HCT116 (cell line): ENCODE results near the gene NAV3. TPM values are rescaled to one million over a fixed set of nuclear protein-coding genes. Genes with fewer than 3 reads are reported as not detected.

ENCODE experiments used
- ATAC-seq: fragments of 200-7000 bp; cut with Tn5 transposase; 2 replicates; pipeline ENCODE4 v1.9.1; 2020; ENCODE audit warnings: mild to moderate bottlenecking, moderate library complexity
- BruUV-seq: library from RNA; stranded (reverse); fragments of 400-500 nt; replicated peaks from 2 replicates; lab custom pipeline; 2021; lab: Mats Ljungman, UMichigan
- CTCF ChIA-PET: fragments of 300-600 bp; sonication (Branson Sonifier 250); formaldehyde crosslinking; loops from one replicate; lab custom pipeline; 2021; ENCODE audit warnings: antibody characterized with exemption; lab: Charles Lee
- POLR2A ChIA-PET: fragments of 300-600, 350-600 bp; sonication (Branson Sonifier 250); formaldehyde crosslinking; loops from one replicate; lab custom pipeline; 2021; ENCODE audit warnings: antibody characterized with exemption; lab: Charles Lee
- RAD21 ChIA-PET, 2 experiments: fragments of 300-600 bp; sonication (Branson Sonifier 250); formaldehyde crosslinking; loops; one replicate each; lab custom pipeline; 2023; ENCODE audit warnings: low total read pairs in 2 of 2; ENCODE audit not compliant: uncharacterized antibody in 2 of 2, unreplicated experiment in 2 of 2, low non-redundant PET in 1 of 2; lab: Charles Lee
- DNase-seq: peaks from one replicate; pipeline ENCODE4 v3.0.0-alpha.2; 2010; ENCODE audit warnings: low read depth, low spot score
- H2AFZ ChIP-seq: fragments of 200-600 bp; shearing (Covaris generic), sonication (generic); 2 replicates; pipeline ENCODE4 v1.6.1; 2017; ENCODE audit warnings: low read depth, mixed run types, mixed read lengths, antibody characterized with exemption, low read length; ENCODE audit not compliant: poor library complexity, severe bottlenecking
- H3K27ac ChIP-seq: 2 replicates; pipeline ENCODE4 v1.5.1; 2012; ENCODE audit warnings: low read depth, low read length
- H3K27me3 ChIP-seq: fragments of 200-600 bp; sonication (generic); 2 replicates; pipeline ENCODE4 v1.6.1; 2016; ENCODE audit warnings: mixed run types, low read length, mixed read lengths; ENCODE audit not compliant: insufficient read depth
- H3K36me3 ChIP-seq, 2 experiments: fragments of 200-500 bp in 1 of 2; fragments of 200-600 bp in 1 of 2; sonication (Bioruptor generic) in 1 of 2; sonication (generic) in 1 of 2; 2 replicates each; pipeline versions ENCODE4 v1.5.1 to v1.6.1; 2014 to 2016; ENCODE audit warnings: low read length in 2 of 2, inconsistent platforms in 1 of 2, mixed read lengths in 1 of 2, mixed run types in 1 of 2; ENCODE audit not compliant: insufficient read depth in 2 of 2, control insufficient read depth in 1 of 2
- H3K4me1 ChIP-seq, 2 experiments: fragments of 200-600 bp in 1 of 2; sonication (generic) in 1 of 2; 2 replicates each; pipeline versions ENCODE4 v1.5.1 to v1.6.1; 2012 to 2017; ENCODE audit warnings: low read length in 2 of 2, inconsistent platforms in 1 of 2, mild to moderate bottlenecking in 1 of 2, mixed read lengths in 1 of 2, mixed run types in 1 of 2, moderate library complexity in 1 of 2; ENCODE audit not compliant: insufficient read depth in 2 of 2, control insufficient read depth in 1 of 2
- H3K4me2 ChIP-seq: fragments of 200-600 bp; sonication (generic); 2 replicates; pipeline ENCODE4 v1.6.1; 2017; ENCODE audit warnings: mixed run types, low read length, mixed read lengths
- H3K4me3 ChIP-seq, 2 experiments: fragments of 200-600 bp in 1 of 2; sonication (generic) in 1 of 2; replicated peaks in 1 of 2; 2 replicates each; pipeline ENCODE4 v1.5.1; 2011 to 2016; ENCODE audit warnings: low read length in 2 of 2, control low read depth in 1 of 2, low read depth in 1 of 2, mild to moderate bottlenecking in 1 of 2, mixed read lengths in 1 of 2, mixed run types in 1 of 2
- H3K79me2 ChIP-seq: fragments of 200-600 bp; sonication (generic); 2 replicates; pipeline ENCODE4 v1.6.1; 2017; ENCODE audit warnings: mild to moderate bottlenecking, mixed run types, low read length, moderate library complexity, mixed read lengths; ENCODE audit not compliant: insufficient read depth
- H3K9ac ChIP-seq: fragments of 200-600 bp; sonication (generic); 2 replicates; pipeline ENCODE4 v1.6.1; 2016; ENCODE audit warnings: low read length, mixed read lengths
- H3K9me2 ChIP-seq: fragments of 200-600 bp; sonication (generic), shearing (Covaris generic); 2 replicates; pipeline ENCODE4 v1.6.1; 2017; ENCODE audit warnings: mixed run types, mild to moderate bottlenecking, moderate library complexity; ENCODE audit not compliant: insufficient read depth
- H3K9me3 ChIP-seq, 2 experiments: fragments of 200-500 bp in 1 of 2; fragments of 200-600 bp in 1 of 2; sonication (Bioruptor generic) in 1 of 2; sonication (generic) in 1 of 2; 2 replicates each; pipeline ENCODE4 v1.6.1; 2014 to 2017; ENCODE audit warnings: low read length in 2 of 2, mixed read lengths in 2 of 2, inconsistent platforms in 1 of 2, low read depth in 1 of 2, mild to moderate bottlenecking in 1 of 2, mixed run types in 1 of 2, moderate library complexity in 1 of 2; ENCODE audit not compliant: control insufficient read depth in 1 of 2, insufficient read depth in 1 of 2
- H4K20me1 ChIP-seq: fragments of 200-600 bp; sonication (generic), shearing (Covaris generic); 2 replicates; pipeline ENCODE4 v1.6.1; 2017; ENCODE audit warnings: mixed run types, mild to moderate bottlenecking, moderate library complexity; ENCODE audit not compliant: insufficient read depth
- CBX3 ChIP-seq: IDR thresholded peaks from 2 replicates; pipeline ENCODE4 v1.6.1; 2012; ENCODE audit warnings: low read depth
- CEBPB ChIP-seq: IDR thresholded peaks from 2 replicates; pipeline ENCODE4 v1.6.1; 2012; ENCODE audit warnings: low read depth
- ELF1 ChIP-seq: IDR thresholded peaks from 2 replicates; pipeline ENCODE4 v1.6.1; 2012; ENCODE audit warnings: low read depth, borderline replicate concordance
- EZH2 ChIP-seq: fragments of 200-600 bp; sonication (generic); IDR thresholded peaks from 2 replicates; pipeline ENCODE4 v1.6.1; 2017; ENCODE audit warnings: antibody characterized with exemption, mixed run types
- EZH2phosphoT487 ChIP-seq: fragments of 200-600 bp; IDR thresholded peaks from 2 replicates; pipeline ENCODE4 v1.6.1; 2018; ENCODE audit warnings: antibody characterized with exemption, borderline replicate concordance
- FOSL1 ChIP-seq: IDR thresholded peaks from 2 replicates; pipeline ENCODE4 v1.6.1; 2012; ENCODE audit warnings: low read depth
- JUND ChIP-seq: IDR thresholded peaks from 2 replicates; pipeline ENCODE4 v1.6.1; 2012
- POLR2A ChIP-seq: IDR thresholded peaks from 2 replicates; pipeline ENCODE4 v1.7.0; 2011; ENCODE audit warnings: borderline replicate concordance; ENCODE audit not compliant: insufficient read depth, insufficient read length; ENCODE audit errors: extremely low read depth
- POLR2AphosphoS5 ChIP-seq: IDR thresholded peaks from 2 replicates; pipeline ENCODE4 v1.6.1; 2011; ENCODE audit warnings: mild to moderate bottlenecking, low read depth, low read length, moderate library complexity
- RAD21 ChIP-seq: IDR thresholded peaks from 2 replicates; pipeline ENCODE4 v1.6.1; 2012; ENCODE audit warnings: low read depth, mild to moderate bottlenecking
- SIN3A ChIP-seq: IDR thresholded peaks from 2 replicates; pipeline ENCODE4 v1.6.1; 2012; ENCODE audit warnings: low read depth
- SP1 ChIP-seq: IDR thresholded peaks from 2 replicates; pipeline ENCODE4 v1.6.1; 2012; ENCODE audit warnings: low read depth
- TCF7L2 ChIP-seq: IDR thresholded peaks from 2 replicates; pipeline ENCODE4 v1.7.0; 2011; ENCODE audit warnings: borderline replicate concordance, inconsistent platforms; ENCODE audit not compliant: insufficient read depth, insufficient read length; ENCODE audit errors: extremely low read depth
- YY1 ChIP-seq: IDR thresholded peaks from 2 replicates; pipeline ENCODE4 v1.6.1; 2011; ENCODE audit warnings: low read length, low read depth, moderate library complexity, mild to moderate bottlenecking; ENCODE audit not compliant: insufficient replicate concordance; ENCODE audit errors: extremely low read depth
- ZFX ChIP-seq: fragments of 450-650 bp; IDR thresholded peaks from 2 replicates; pipeline ENCODE4 v1.6.1; 2017
- ZNF274 ChIP-seq: fragments of 200-500 bp; sonication (Bioruptor generic); IDR thresholded peaks from 2 replicates; pipeline ENCODE4 v1.6.1; 2014; ENCODE audit warnings: mild to moderate bottlenecking, low read depth, low read length, inconsistent platforms
- intact Hi-C: fragments of 100-400 bp; cut with micrococcal nuclease; formaldehyde crosslinking; loops from 2 replicates; pipeline ENCODE4 v1.10.0; 2022
- total RNA-seq: library from RNA; stranded (reverse); gene quantifications from one replicate; pipeline ENCODE4 v1.2.1, GENCODE V29; 2021; ENCODE audit not compliant: unreplicated experiment
- TF ChIP-seq, protein P1 (sequence below): IDR thresholded peaks from 2 replicates; pipeline ENCODE4 v1.6.1; 2012
- TF ChIP-seq, protein P2 (sequence below): IDR thresholded peaks from 2 replicates; pipeline ENCODE4 v1.6.1; 2012
- TF ChIP-seq, protein P3 (sequence below): IDR thresholded peaks from 2 replicates; pipeline ENCODE4 v1.6.1; 2011; ENCODE audit warnings: mild to moderate bottlenecking, low read length, moderate library complexity; ENCODE audit not compliant: insufficient replicate concordance; ENCODE audit errors: extremely low read depth
- TF ChIP-seq, protein P4 (sequence below), 3 experiments: fragments of 200-600 bp in 1 of 3; sonication (generic) in 1 of 3; IDR thresholded peaks in 2 of 3; conservative IDR thresholded peaks in 1 of 3; 2 replicates each; pipeline ENCODE4 v1.5.1; 2012 to 2017; ENCODE audit warnings: low read depth in 2 of 3, low read length in 2 of 3, antibody characterized with exemption in 1 of 3, borderline replicate concordance in 1 of 3, control low read depth in 1 of 3, mild to moderate bottlenecking in 1 of 3, mixed read lengths in 1 of 3, mixed run types in 1 of 3, moderate library complexity in 1 of 3; ENCODE audit not compliant: insufficient read depth in 1 of 3

The NAV3 gene
- total RNA-seq, 1 experiment from 2014 or later = 7.8 TPM

DNA sequence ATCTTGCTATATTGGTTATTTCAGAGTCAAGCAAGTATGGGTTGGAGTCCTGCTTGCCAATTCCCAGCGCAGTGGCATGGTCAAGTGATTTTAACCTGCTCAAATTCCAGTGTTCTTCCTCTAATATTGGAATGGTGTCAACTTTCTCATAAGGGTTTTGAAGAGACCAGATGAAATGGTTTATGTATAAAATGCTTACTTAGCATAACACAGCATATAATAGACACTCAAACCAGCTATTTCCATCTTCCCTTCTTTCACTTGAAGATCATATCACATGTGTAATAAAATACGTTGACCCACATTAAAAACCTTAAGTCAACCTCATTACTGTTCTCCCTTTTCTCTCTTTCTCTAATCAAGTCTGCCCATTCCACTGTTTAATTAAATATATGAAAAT is 144.0 kb downstream of the NAV3 start:
- Histone ChIP-seq H3K9me2 (no peaks in the 10 kb centered on the region), H3K27me3 (no peaks in the 10 kb centered on the region), H4K20me1 (no peaks in the 10 kb centered on the region), H3K4me1 (no peaks in the 10 kb centered on the region), H3K9ac (no peak overlapping the region), H3K36me3 (no peaks in the 10 kb centered on the region), H3K79me2 (no peaks in the 10 kb centered on the region), H3K27ac (no peak overlapping the region), H3K4me3 (no peak overlapping the region), H2AFZ (no peak overlapping the region), H3K4me2 (no peak overlapping the region), H3K9me3 (no peaks in the 10 kb centered on the region)
- TF ChIP-seq EZH2phosphoT487 = no peak
- no peak for TF ChIP-seq YY1
- TF ChIP-seq, protein P1, sequence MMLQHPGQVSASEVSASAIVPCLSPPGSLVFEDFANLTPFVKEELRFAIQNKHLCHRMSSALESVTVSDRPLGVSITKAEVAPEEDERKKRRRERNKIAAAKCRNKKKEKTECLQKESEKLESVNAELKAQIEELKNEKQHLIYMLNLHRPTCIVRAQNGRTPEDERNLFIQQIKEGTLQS = no peak
- TF ChIP-seq ZNF274 = no peak
- TF ChIP-seq RAD21 = no peak
- no peak for TF ChIP-seq EZH2
- TF ChIP-seq POLR2A = no peak
- TF ChIP-seq CBX3 = no peak
- TF ChIP-seq, protein P2, sequence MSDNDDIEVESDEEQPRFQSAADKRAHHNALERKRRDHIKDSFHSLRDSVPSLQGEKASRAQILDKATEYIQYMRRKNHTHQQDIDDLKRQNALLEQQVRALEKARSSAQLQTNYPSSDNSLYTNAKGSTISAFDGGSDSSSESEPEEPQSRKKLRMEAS = no peak
- TF ChIP-seq POLR2AphosphoS5 = no peak
- no peak for TF ChIP-seq TCF7L2
- no peak for TF ChIP-seq FOSL1
- TF ChIP-seq ELF1 = no peak
- no peak for TF ChIP-seq ZFX
- TF ChIP-seq JUND = no peak
- no peak for TF ChIP-seq CEBPB
- TF ChIP-seq, protein P3, sequence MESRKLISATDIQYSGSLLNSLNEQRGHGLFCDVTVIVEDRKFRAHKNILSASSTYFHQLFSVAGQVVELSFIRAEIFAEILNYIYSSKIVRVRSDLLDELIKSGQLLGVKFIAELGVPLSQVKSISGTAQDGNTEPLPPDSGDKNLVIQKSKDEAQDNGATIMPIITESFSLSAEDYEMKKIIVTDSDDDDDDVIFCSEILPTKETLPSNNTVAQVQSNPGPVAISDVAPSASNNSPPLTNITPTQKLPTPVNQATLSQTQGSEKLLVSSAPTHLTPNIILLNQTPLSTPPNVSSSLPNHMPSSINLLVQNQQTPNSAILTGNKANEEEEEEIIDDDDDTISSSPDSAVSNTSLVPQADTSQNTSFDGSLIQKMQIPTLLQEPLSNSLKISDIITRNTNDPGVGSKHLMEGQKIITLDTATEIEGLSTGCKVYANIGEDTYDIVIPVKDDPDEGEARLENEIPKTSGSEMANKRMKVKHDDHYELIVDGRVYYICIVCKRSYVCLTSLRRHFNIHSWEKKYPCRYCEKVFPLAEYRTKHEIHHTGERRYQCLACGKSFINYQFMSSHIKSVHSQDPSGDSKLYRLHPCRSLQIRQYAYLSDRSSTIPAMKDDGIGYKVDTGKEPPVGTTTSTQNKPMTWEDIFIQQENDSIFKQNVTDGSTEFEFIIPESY = no peak
- TF ChIP-seq, protein P4, sequence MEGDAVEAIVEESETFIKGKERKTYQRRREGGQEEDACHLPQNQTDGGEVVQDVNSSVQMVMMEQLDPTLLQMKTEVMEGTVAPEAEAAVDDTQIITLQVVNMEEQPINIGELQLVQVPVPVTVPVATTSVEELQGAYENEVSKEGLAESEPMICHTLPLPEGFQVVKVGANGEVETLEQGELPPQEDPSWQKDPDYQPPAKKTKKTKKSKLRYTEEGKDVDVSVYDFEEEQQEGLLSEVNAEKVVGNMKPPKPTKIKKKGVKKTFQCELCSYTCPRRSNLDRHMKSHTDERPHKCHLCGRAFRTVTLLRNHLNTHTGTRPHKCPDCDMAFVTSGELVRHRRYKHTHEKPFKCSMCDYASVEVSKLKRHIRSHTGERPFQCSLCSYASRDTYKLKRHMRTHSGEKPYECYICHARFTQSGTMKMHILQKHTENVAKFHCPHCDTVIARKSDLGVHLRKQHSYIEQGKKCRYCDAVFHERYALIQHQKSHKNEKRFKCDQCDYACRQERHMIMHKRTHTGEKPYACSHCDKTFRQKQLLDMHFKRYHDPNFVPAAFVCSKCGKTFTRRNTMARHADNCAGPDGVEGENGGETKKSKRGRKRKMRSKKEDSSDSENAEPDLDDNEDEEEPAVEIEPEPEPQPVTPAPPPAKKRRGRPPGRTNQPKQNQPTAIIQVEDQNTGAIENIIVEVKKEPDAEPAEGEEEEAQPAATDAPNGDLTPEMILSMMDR (IDR thresholded peaks at IDR 0.05 in 2 of 3, conservative IDR thresholded peaks at IDR 0.05 in 1 of 3; ENCODE audit: borderline replicate concordance in 1 of 3, insufficient read depth in 1 of 3, low read depth in 2 of 3, low read length in 2 of 3) = no peak
- TF ChIP-seq SP1 = no peak
- no peak for TF ChIP-seq SIN3A
- POLR2A ChIA-PET = no interaction called here
- ATAC-seq = no peak
- RAD21 ChIA-PET = no interaction called here
- DNase-seq = no peak
- CTCF ChIA-PET = no interaction called here
- BruUV-seq = no TSS peak
- intact Hi-C loops = no loop called here
